NCI-H748 treated with DMSO at 0.1 percent for 48 hours (cell line): Measurements from ENCODE around the gene GATA5.
"Not testable (repeated sequence)": the region's sequence is repeated elsewhere in the genome, so short reads cannot be mapped to it uniquely, and the experiment has no call there.

Experiments used
- DNase-seq: peaks from one replicate; lab custom pipeline; 2025; lab: John Stamatoyannopoulos, UW

GATA5 gene

GRCh38 chr20:62430866-62431447 lies 44.8 kb downstream of the GATA5 start:
- DNase-seq = no peak

DNA sequence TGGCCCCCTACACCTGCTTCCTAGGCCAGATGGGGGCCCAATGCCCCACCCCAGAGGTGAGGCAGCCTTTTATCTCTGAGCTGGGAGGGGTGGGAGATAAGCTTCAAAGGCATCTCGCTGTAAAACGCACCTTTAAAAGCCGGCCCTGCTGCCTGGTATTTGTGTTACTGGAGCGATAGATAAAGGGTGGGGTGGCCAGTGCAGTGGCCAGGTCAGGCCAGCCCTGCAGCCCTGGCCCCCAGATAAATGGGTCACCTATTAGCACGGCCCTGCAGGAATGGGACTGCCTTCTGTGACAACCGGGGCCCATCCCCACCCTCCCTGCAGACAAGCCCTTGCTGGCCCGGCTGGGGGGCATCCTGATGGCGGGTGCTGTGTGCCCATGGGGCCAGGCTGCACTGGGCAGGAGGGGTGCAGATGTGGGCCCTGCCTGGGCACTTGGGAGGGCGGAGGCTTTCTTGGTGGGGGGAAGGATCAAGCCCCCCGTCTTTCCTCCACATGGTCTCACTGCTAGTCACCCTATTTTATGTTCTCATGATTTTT lies 45.4 kb downstream of the GATA5 start:
- DNase-seq = no peak

DNA sequence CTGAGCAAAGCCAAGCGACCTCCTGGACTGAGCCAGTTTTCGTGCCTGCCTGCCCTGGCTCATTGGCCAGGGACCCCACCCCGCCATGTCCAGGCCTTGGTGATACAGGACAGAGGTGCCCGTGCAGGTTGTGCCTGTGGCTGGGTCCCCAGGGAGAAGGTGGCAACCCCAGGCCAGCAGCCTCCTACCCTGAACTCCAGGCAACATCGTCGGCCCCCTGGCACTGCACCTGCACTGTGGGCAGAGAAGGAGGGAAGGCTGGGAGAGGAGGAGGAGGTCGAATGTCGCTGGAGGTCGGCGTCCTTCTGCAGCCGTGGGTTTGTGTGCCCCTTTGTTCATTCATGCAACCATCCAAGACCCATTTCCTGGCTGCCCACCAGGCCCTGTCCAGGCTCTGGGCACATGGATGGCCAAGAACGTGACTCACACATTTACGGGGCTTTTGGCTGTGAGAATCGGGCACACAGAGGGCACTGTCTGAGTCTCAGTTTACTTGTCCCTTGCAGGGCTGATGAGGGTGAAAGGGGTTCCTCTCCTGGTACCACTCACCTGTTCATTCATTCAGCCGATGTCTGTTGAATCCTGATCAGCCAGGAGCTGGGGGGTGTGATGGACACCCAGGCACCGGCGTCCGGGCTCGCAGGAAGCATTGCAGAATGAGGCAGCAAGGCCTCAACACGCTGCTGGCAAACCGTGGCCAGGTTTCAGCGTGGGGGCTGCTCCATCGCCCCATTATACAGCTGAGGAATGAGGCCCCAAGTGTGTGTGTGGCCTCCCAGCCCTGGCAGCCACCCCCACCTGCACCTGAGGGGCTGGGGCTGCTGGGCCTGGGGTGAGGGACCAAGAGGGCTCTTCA lies 46.1 kb downstream of the GATA5 start:
- no peak for DNase-seq

- DNase-seq = no peak
Observed at GRCh38 chr20:62428396-62429295, 47.1 kb downstream of the GATA5 start.

- DNase-seq = no peak
Observed at GRCh38 chr20:62428002-62428372, 47.8 kb downstream of the GATA5 start.

DNA sequence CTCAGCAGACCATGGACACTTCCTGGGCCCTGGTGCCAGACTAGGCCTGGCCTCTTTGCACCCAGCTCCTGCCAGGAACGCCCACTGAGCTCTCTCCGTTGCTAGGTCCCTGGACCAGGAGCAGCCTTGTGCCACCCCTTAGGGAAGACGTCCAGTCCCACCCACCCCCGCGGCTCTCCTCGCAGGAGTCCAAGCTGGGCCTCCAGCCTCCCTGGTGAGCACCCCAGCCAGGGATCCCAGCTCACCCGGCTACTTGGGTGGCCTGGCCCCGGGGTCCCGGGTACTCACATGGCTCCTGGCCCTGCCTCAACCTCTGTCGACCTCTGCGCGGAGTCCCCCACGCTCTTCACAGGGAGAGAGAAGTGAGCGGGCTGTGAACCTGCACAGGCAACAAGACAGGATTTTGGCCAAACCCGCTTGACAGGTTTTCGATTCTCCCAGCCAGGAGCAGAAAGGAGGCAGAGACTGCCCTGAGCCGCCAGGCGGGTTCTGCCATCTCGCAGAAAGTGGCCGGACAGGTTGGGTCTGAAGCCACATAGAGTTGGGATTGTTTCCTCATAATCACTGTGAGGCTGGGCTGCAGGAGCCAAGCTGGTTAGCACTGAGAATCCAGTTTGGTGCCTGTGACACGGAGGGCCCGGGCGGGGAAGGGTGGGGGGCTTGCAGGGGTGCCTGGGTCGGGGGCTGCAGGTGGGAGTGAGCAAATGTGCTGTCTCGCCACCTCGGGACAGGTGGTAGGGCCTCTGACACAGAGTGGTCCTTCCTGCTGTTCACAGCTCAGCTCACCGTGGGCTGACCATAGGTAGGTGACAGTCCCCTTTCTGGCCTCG lies 48.4 kb downstream of the GATA5 start, which contains the start of gene RBBP8NL:
TSS of gene RBBP8NL (minus strand) at position 368 of the 830 bp plus-strand sequence. CDS start 7,892 bp downstream, outside the sequence.
- peak; percentile 52 for DNase-seq

DNA sequence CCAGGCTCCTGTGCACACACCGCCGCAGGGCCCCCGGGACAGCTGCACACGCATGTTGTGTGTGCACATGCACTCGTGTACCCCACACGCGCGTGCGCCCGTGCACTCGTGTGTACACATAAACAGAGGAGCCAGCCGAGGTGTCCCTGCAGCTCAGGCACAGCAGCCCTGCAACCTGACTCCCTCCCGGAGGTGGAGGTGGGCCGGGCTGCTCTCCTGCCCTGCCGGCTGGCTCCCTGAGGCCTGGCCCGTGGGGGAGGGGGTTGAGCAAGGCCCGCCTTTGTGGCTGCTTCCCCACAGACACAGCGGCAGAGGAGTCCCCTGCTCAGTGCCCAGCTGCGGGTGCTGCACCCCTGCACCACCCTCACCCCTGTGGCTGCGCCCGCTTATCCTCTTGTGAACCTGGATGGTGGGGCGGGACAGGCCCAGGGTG lies 49.1 kb downstream of the GATA5 start:
- no peak for DNase-seq

GRCh38 chr20:62426059-62426348 lies 49.8 kb downstream of the GATA5 start:
- DNase-seq = not testable (repeated sequence)

GRCh38 chr20:62425281-62426058 lies 50.3 kb downstream of the GATA5 start:
- no peak for DNase-seq

DNA sequence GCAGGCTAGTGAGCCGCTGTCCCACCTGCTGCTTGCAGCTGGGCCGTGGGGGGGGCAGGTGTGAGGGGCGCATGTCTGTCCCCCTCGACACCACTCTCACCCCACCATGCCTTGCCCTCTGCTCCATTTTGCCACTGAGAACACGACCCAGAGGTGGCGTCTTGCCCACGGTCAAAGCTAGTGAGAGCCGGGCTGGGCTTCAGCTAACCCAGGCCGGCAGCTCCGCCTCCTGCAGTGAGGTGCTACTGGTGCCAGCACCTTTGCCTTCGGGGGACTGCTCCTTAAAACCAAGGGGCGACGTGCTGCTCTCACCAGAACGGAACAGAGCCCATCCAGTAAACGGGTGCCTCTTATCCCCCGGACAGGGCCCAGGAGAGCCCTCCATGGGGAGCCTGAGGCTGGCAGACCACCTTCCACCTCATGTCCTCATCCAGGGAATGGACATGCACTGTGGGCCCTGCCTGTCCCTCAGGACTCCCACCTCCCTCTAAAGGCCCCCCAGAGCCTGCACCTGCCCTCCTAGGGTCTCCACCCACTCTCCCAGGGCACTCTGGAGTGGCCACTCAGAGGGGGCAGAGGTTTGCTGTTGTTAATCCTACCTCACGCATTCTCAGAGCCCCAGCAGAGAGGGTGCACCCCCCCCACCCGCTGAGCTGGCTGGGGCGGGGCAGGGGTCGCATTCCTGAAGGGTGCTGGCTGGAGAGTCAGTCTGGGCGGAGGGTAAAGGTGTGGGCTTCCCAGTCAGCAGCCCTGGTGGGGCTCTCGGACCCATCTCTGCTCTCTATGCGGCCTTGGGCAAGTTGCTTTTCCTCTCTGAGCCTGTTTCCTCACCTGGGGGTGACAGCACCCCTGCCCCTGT lies 51.3 kb downstream of the GATA5 start:
- DNase-seq = no peak

GRCh38 chr20:62423326-62423706 lies 52.5 kb downstream of the GATA5 start:
- no peak for DNase-seq

DNA sequence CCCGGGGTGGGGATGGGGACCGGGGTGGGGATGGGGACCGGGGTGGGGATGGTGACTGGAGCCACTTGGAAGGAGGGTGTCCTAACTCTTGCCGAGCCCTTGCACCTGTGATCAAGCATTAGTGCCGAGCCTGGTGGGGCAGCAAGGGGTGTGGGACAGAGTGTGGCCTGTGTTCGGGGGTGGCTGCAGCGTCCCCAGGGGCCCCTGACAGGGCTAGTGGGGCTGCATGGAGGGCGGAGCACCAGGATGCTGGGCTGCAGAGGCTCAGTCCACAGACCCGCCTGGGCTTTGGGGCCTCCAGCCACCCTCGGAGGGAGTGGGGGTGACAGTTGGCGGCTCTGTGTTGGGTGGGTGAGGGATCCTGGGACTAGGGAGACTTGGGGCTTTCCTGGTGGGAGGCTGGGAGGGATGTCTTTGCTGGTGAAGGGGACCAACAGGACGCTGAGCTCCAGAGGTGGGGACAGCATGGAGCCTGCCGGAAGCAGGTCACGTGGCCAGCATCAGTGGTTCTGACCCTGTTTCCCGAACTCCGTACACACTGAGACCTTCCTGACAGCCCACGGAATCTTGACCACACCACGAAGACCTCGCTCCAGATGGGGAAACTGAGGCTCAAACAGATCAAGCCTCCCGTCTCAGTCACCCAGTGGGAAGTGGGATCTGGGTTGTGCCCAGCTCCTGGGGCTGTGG lies 53.0 kb downstream of the GATA5 start:
- no peak for DNase-seq

DNA sequence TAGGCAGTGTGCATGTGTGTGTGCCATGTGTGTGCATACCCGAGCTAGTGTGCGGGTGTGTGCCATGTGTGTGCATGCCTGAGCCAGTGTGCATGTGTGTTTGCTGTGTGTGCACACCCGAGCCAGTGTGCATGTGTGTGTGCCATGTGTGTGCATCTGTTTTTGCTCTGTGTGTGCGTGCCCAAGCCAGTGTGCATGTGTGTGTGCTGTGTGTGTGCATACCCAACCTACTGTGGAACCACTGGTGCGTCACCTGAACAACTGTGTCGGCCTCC lies 54.1 kb downstream of the GATA5 start:
- DNase-seq = no peak

DNA sequence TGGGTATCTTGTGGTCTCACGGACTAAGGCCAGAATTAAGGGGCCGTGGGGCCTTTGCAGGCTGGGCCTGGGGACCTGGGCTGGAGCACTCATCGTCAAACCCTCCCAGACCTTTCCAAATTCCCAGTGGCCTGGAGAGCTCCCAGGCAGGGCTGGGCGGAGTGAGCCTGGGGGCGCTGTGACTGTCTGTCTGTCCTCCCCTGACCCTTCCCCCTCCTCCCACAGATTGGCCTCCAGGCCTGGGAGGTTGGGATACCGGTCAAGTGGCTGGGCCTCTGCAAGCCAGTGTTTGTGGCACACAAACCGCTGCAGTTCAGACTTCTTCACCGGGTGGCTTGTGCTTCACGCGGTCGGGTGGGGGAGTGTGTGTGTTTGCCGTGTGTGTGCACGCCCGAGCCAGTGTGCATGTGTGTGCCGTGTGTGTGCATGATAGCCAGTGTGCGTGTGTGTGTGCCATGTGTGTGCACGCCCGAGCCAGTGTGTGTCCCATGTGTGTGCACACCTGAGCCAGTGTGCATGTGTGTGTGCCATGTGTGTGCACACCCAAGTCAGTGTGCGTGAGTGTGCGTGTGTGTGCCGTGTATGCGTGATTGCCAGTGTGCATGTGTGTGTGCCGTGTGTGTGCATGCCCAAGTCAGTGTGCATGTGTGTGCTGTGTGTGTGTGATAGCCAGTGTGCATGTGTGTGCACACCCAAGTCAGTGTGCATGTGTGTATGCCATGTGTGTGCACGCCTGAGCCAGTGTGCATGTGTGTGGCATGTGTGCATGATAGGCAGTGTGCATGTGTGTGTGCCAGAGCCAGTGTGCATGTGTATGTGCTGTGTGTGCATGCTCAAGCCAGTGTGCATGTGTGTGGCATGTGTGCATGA lies 54.7 kb downstream of the GATA5 start:
- DNase-seq = no peak

DNA sequence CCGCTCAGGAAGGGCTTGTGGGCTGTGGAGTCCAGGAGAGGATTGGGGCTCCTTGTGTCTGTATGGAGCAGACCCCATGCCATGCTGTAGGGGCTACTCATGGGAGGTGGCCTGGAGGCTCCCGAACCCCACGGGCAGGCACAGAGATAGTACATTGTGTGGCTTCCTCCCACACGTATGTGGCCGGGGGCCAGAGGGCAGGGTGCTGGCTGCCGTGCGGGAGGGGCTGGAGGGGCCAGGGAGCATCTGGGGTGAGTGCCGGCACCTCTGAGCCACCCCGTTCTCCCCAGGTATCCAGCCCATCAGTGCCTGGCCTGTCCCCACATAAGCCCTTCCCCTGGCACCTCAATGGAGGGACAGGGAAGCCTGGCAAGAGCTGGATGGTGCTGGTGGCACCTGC lies 56.0 kb downstream of the GATA5 start:
- DNase-seq = no peak

GRCh38 chr20:62418709-62419487 lies 56.9 kb downstream of the GATA5 start:
- no peak for DNase-seq

GRCh38 chr20:62417981-62418708 lies 57.6 kb downstream of the GATA5 start:
- no peak for DNase-seq
